Stomach (tissue), 4 donors: ENCODE measurements around the gene CAPN9.

Source experiments
- CTCF ChIP-seq, 7 experiments: fragments of 450-650 bp in 4 of 7; fragments of 200-600 bp in 3 of 7; sonication (generic) in 3 of 7; IDR thresholded peaks; one replicate each; pipeline ENCODE4 v1.5.1; 2016 to 2019; ENCODE audit warnings: antibody characterized with exemption in 7 of 7, control low read depth in 2 of 7, mild to moderate bottlenecking in 1 of 7
- EP300 ChIP-seq: sonication (generic); formaldehyde crosslinking; IDR thresholded peaks from one replicate; pipeline ENCODE4 v1.6.1; 2017; ENCODE audit warnings: antibody characterized with exemption

GRCh38 chr1:230844561-230844960, 97.4 kb downstream of the CAPN9 start:
- TF ChIP-seq EP300 (no peak), CTCF (IDR thresholded peaks at IDR 0.05) (no peak)
